ENCODE data around the gene NPIPA5.

DNA sequence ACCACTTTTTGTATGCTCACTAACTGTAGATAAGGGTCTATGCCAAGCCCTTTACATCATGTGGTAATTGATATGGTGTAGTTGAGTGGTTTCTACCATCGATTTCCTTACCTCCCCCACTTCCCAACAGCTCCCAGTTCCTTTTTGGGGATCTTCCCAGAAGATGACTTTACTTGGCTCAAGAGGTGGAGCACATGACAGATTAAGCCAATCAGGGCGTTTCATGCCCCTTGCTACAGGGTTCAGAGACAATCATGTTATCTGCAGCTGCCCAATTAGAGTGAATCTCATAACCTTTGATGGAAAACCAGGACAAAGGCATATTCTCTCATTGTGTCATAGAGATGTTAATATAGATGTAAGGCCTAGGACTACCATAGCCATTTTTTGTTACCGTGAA, 40.1 kb upstream of the NPIPA5 start:
- no peak for TF ChIP-seq CTCF (IDR thresholded peaks at IDR 0.05)
- TF ChIP-seq EP300 (IDR thresholded peaks at IDR 0.05), result no peak
- no peak for TF ChIP-seq POLR2A (IDR thresholded peaks at IDR 0.05)
- TF ChIP-seq POLR2AphosphoS5 (IDR thresholded peaks at IDR 0.05), result no peak
